Body of pancreas (tissue), 4 donors: ENCODE results near the gene CFAP54. TPM values are rescaled to one million over a fixed set of nuclear protein-coding genes. Genes with fewer than 3 reads are reported as not detected.

Experiments
- ATAC-seq: fragments of 150-250 bp; one replicate; pipeline ENCODE4 v1.9.1; 2016
- DNase-seq, 4 donors: peaks; one replicate each; pipeline ENCODE4 v3.0.0-alpha.2; 2019
- H3K27ac ChIP-seq, 4 donors: fragments of 200-600 bp; sonication (generic); 1 replicate in 3 of 4; 2 replicates in 1 of 4; pipeline versions ENCODE4 v1.5.1 to v1.6.1; 2016 to 2019; ENCODE audit warnings: mild to moderate bottlenecking in 1 of 4, mixed read lengths in 1 of 4, moderate library complexity in 1 of 4
- H3K27me3 ChIP-seq, 2 donors: fragments of 200-600 bp; sonication (generic); one replicate each; pipeline ENCODE4 v1.6.0; 2016; ENCODE audit warnings: mild to moderate bottlenecking in 1 of 2
- H3K36me3 ChIP-seq, 2 donors: fragments of 200-600 bp; sonication (generic); replicated peaks in 1 of 2; 2 replicates each; pipeline ENCODE4 v1.5.1; 2016; ENCODE audit warnings: low read depth in 2 of 2; ENCODE audit not compliant: insufficient read depth in 1 of 2
- H3K4me1 ChIP-seq: fragments of 200-600 bp; sonication (generic); one replicate; pipeline ENCODE4 v1.6.0; 2016
- H3K4me3 ChIP-seq, 2 donors: fragments of 200-600 bp; sonication (generic); 1 replicate in 1 of 2; 2 replicates in 1 of 2; pipeline ENCODE4 v1.5.1; 2016 to 2019
- H3K9me3 ChIP-seq, 3 donors: fragments of 200-600 bp; sonication (generic); 1 replicate in 2 of 3; 2 replicates in 1 of 3; pipeline ENCODE4 v1.5.1; 2016
- CTCF ChIP-seq, 7 experiments: fragments of 450-650 bp in 4 of 7; fragments of 200-600 bp in 3 of 7; sonication (generic) in 3 of 7; IDR thresholded peaks; one replicate each; pipeline ENCODE4 v1.5.1; 2016 to 2019; ENCODE audit warnings: antibody characterized with exemption in 7 of 7
- POLR2A ChIP-seq, 3 donors: fragments of 450-650 bp; IDR thresholded peaks; one replicate each; pipeline ENCODE4 v1.6.1; 2016; ENCODE audit warnings: antibody characterized with exemption in 3 of 3, mild to moderate bottlenecking in 2 of 3
- WGBS, 2 donors: methylation state at CpG; one replicate each; pipeline ENCODE4 v1.1.5; 2017; 5-methylcytosine and 5-hydroxymethylcytosine counted together
- intact Hi-C: fragments of 100-400 bp; cut with DNase I; formaldehyde crosslinking; loops from one replicate; pipeline ENCODE4 v1.15.1; 2023
- total RNA-seq, 2 donors: library from RNA; depleted of rRNA; stranded (reverse); fragments of >200 nt; gene quantifications; one replicate each; pipeline ENCODE4 v1.1.0, GENCODE V29; 2016

The CFAP54 gene
- total RNA-seq, 2 donors from 2014 or later: 0.52 TPM; not detected in 1

- DNase-seq: no peak
- TF ChIP-seq POLR2A (IDR thresholded peaks at IDR 0.05): no peak
- TF ChIP-seq CTCF (IDR thresholded peaks at IDR 0.05): no peak
- Histone ChIP-seq H3K27me3 (no peaks in the 10 kb centered on the region), H3K4me1 (no peaks in the 10 kb centered on the region), H3K4me3 (no peak overlapping the region), H3K27ac (no peak overlapping the region), H3K9me3 (no peaks in the 10 kb centered on the region), H3K36me3 (no peaks in the 10 kb centered on the region)
- intact Hi-C loops: no loop called here
- no peak for ATAC-seq
- WGBS, 2 donors: 58 to 60% methylated on average over 3 of the region's 3 CpGs
These were observed 25.0 kb downstream of the CFAP54 start for GRCh38 chr12:96514328-96514727.

GRCh38 chr12:96516472-96517430, 27.4 kb downstream of the CFAP54 start:
- peak; percentile 38 for ATAC-seq
- WGBS, 2 donors: 20% methylated on average over 8 of the region's 8 CpGs
- H3K9me3 ChIP-seq: no peaks in the 10 kb centered on the region

DNA sequence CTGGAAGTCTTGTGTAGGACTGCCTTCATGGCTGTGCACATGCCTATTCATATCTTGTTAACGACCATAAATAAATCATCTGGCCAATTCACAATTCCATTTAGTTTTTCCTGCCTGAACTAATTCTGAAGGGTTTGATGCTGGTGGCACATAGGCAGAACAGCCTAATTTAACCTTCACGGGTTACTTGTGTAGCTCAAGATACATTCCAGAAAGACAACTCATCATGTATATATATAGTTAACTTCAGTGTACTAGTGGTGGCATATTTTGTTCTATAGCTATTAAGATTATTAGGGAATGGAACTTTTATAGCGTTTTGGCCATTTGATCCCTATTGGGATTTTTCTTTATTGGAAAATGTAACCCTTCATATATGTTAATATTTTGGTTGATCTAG, 31.4 kb downstream of the CFAP54 start:
- no peaks in the 10 kb centered on the region for H3K27me3 ChIP-seq
- no peaks in the 10 kb centered on the region for H3K9me3 ChIP-seq
- intact Hi-C loops: no loop called here
- no peaks in the 10 kb centered on the region for H3K36me3 ChIP-seq
- no peak overlapping the region for H3K27ac ChIP-seq
- DNase-seq (no peak), ATAC-seq (no peak)
- TF ChIP-seq CTCF (IDR thresholded peaks at IDR 0.05) (no peak), POLR2A (IDR thresholded peaks at IDR 0.05) (no peak)
- no peaks in the 10 kb centered on the region for H3K4me1 ChIP-seq
- WGBS, 2 donors: 73 to 79% methylated on average over 3 of the region's 3 CpGs
- no peak overlapping the region for H3K4me3 ChIP-seq

More at GRCh38 chr12:96516472-96517430, 27.4 kb downstream of the CFAP54 start:
- no peak overlapping the region for H3K4me3 ChIP-seq
- peak; percentile 61 to 81 (median 79) for DNase-seq
- TF ChIP-seq POLR2A (IDR thresholded peaks at IDR 0.05) (no peak), CTCF (IDR thresholded peaks at IDR 0.05) (peak in 6 of 7 experiments; percentile 24 to 76 (median 66))
- intact Hi-C loops: loop anchor here (5.0 kb wide), 1 partner anchor 454 kb away; no protein-coding TSS in a partner anchor
- no peak overlapping the region for H3K27ac ChIP-seq
- H3K36me3 ChIP-seq: no peaks in the 10 kb centered on the region
- H3K4me1 ChIP-seq: no peaks in the 10 kb centered on the region
- no peaks in the 10 kb centered on the region for H3K27me3 ChIP-seq

GRCh38 chr12:96521895-96522682, 32.7 kb downstream of the CFAP54 start:
- ATAC-seq (no peak), DNase-seq (no peak)
- no peak overlapping the region for H3K4me3 ChIP-seq
- no peak overlapping the region for H3K27ac ChIP-seq
- WGBS, 2 donors: 85 to 87% methylated on average over 6 to 7 of the region's 7 CpGs
- no peaks in the 10 kb centered on the region for H3K36me3 ChIP-seq
- intact Hi-C loops: no loop called here
- no peaks in the 10 kb centered on the region for H3K27me3 ChIP-seq
- TF ChIP-seq CTCF (IDR thresholded peaks at IDR 0.05) (no peak), POLR2A (IDR thresholded peaks at IDR 0.05) (no peak)
- H3K4me1 ChIP-seq: no peaks in the 10 kb centered on the region
- no peaks in the 10 kb centered on the region for H3K9me3 ChIP-seq
